Suprapubic skin (tissue), 3 donors: ENCODE measurements around the gene XYLT2.
"Not testable (repeated sequence)": the region's sequence is repeated elsewhere in the genome, so short reads cannot be mapped to it uniquely, and the experiment has no call there.

Experiments used
- CTCF ChIP-seq, 2 donors: fragments of 200-600 bp in 1 of 2; fragments of 450-650 bp in 1 of 2; sonication (generic) in 1 of 2; IDR thresholded peaks; one replicate each; pipeline ENCODE4 v1.5.1; 2016 to 2019; ENCODE audit warnings: antibody characterized with exemption in 2 of 2, mild to moderate bottlenecking in 1 of 2, moderate library complexity in 1 of 2
- POLR2A ChIP-seq, 2 donors: fragments of 450-650 bp; IDR thresholded peaks; one replicate each; pipeline ENCODE4 v1.6.1; 2017; ENCODE audit warnings: antibody characterized with exemption in 2 of 2, mild to moderate bottlenecking in 2 of 2, moderate library complexity in 2 of 2

GRCh38 chr17:50399591-50399990 is 53.7 kb downstream of the XYLT2 start:
- TF ChIP-seq POLR2A, CTCF (IDR thresholded peaks at IDR 0.05): not testable (repeated sequence)
